ENCODE data around the gene C19orf25.
A peak's percentile ranks its signal among the peaks of the same experiment; 100 is the strongest.
"Not testable (repeated sequence)": the region's sequence is repeated elsewhere in the genome, so short reads cannot be mapped to it uniquely, and the experiment has no call there.

C19orf25 gene

DNA sequence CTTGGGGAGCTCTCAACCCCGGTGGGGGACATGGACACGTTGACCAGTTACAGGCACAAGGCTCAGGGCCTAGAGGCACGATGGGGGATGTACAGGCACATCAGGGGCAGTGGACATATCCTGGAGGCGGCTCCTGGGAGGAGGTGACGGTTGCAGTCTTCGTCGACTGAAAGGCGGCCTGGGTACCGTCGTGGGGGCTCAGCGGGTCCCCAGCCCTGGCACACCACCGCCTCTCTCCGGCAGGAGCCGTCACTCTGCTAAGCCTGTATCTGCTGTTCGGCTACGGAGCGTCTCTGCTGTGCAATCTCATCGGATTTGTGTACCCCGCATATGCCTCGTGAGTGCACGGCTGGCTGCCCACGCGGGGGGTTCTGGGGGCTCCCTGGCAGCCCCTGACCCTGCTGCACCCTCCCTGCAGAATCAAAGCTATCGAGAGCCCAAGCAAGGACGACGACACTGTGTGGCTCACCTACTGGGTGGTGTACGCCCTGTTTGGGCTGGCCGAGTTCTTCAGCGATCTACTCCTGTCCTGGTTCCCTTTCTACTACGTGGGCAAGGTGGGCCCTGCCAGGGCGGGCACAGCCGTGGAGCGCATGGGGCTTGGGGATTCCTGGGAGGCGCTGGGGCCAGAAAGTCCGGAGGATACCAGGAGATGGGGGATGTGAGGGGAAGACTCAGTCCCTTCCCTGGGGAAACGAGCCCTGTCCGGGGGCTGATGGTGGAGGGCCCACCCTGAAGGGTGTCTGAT, 16.2 kb upstream of the C19orf25 start:
- DNase-seq, result no peak

DNA sequence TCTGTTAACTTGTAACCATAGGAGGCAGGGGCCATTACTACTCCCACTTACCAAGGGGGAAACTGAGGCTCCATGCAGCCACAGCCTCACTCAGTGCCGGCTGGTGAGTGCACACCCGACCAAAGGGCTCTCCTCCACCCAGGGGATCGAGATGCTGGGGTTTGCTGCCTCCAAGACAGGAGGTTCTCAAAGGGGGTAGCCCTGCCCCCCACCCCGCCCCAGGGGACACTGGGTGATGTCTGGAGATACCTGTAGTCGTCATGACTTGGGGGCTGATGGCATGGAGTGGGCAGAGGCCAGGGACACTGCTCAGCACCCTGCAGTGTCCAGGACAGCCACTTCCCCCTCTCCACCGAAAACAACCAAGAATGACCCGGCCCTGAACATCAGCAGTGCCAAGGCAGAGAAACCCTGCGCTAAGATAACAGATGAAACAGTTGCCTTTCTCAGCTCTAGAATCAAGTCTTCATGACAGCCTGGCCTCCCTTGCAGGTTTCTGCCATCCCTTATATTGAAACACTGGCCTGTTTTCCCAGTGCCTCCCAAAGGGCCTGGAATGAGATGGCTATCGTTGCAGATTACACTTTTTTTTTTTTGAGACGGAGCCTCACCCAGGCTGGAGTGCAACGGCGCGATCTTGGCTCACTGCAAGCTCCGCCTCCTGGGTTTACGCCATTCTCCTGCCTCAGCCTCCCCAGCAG, 15.2 kb upstream of the C19orf25 start:
- DNase-seq, result no peak

DNA sequence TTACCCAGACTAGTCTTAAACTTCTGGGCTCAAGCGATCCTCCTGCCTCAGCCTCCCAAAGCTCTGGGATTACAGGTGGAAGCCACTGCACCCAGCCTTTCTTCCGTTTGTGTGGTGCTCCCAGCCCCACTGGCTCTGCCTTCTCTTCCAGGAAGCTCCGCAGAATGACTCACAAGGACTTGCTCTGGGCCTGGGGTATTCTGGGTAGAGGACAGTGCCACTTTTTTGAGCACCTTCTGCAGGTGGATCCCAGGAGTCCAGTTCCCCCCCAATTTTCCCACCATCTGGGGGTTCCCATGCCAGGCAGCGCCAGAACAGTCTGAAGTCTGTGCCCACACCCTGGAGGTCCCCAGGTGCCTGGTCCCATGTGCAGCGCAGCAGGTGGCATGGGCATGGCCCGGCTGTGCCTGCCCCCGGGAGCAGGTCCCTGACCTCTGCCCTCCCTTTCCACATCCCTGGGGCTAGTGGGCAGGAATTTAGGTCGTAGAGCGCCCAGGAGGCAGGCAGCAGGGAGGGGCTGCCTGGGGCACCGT, 13.5 kb upstream of the C19orf25 start:
- no peak for DNase-seq

DNA sequence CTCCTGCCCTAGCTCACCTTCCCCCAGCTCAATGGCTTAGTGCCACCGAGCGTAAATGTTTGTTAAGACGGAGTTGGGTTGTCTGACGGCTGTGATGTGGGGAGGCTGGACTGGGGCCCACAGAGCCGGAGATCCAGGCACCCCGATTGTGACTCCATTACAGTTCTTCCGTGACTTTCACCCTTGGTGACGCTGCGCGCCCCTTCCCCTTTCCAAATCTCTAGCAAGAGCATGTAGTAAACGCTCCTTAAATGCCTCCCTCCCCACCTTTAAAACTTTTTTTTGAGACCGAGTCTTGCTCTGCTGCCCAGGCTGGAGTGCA, 12.8 kb upstream of the C19orf25 start:
- DNase-seq, result no peak

DNA sequence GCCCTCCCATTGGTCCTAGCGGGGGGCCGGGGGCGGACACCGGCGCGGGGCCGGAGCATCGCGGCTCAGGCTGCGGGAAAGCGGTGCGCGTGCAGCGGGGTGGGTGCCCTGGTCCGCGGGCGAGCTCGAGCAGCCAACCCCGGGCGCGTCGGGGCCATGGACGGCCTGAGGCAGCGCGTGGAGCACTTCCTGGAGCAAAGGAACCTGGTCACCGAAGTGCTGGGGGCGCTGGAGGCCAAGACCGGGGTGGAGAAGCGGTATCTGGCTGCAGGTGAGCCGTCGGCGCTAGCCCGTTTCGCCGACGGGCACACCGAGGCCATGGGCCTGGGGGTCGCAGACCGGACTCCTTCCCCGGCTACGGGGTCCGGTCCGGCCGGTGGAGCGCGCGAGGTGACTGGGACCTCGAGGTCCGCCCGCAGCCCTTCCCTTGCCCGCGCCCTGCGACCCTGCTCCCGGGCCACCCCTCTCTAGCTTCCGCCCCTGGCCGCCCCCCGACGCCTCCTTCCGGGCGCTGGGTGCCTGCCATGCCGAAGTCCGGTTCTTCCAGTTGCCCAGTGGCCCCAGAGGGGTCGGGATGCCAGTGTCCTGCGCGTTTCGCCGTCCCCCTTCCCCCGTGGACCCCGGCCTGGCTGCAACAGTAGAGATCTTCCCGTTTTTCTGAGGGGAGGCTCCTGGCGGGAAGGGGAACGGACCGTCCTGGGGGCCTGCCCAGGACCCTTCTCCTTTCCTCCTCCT, 12.3 kb upstream of the C19orf25 start, which contains the start of gene REEP6:
Gene REEP6 (plus strand): TSS at position 68 of the 735 bp plus-strand sequence. CDS start 89 bp downstream, at position 157.
- no peak for DNase-seq

DNA sequence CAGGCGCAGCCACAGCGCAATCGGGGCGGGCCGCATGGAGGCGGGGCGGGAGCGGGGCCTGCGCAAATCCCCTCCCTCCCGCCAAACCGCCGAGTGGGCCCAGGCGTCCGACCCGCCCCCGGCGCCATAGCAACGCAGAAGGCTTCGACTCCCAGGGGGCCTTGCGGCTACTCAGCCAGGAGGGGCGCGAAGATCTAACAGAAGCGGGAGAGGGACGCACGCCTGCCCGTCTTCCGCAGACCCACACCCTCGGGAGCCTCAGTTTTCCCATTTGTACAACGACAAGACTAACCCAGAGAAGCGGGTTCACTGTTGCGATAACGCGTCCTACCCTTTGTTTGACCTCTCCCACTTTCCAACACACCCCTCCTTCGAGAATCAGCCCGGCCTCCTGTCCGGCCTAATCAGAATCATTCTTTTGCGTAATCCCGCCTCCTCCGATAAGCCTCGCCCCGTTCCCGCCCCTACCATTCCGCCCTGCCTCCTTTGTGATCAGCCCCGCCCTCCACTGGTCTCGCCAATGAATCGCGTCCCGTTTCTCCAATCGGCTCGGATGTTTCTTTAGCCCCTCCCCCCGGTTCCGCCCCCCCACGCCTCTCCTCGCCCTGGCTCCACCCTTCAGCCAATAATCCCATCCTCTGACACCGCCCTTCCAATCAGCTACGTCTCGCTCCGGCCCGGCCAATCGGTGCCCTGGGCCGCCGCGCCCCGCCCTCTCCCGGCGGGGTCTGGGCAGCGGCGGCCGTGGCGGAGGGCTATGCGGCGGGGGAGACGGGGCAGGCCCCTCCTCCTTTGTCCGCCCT, 11.5 kb upstream of the C19orf25 start, which contains the start of gene PCSK4:
Gene PCSK4 (minus strand): TSS at position 40 of the 803 bp plus-strand sequence. CDS start 4 bp downstream, at position 36.
- DNase-seq, result peak; percentile 95

DNA sequence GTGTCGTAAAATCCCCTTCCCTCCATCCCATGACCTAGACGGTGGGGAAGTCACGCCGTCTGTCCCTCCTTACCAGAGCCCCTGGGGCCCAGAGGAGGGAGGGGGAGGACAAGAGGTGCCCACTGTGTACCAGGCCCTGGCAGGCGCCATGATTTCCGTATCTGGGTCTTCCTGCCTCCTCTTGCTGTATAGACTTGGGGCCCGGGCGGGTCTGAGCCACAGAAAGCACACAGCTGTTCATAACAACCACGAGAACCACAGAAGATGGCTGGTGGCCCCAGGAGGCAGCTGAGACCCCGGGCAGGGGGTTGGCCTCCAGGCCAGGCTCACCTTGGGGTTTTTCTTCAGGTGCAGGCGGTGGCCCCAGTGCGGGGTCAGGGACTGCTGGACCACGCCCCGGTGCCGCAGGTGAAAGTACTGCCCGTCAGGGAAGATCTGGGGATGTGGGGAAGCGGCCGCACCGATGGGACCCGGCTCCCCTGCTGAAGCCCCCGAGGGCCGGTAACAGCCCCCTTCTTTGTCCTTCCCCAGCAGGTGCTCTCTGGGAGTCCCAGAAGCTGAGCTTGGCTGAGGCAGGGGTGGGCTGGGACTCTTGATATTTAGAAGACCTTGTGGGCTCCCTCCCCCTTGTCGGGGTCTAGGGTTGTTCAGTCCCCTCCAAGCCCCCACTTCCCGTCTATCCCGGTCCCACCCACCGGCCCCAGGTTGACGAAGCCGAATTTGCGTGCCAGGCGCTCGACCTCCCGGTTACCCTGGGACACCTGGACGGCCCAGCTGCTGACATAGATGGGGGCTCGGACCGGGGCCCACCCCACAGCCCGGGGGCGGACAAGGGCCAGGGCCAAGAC, 10.7 kb upstream of the C19orf25 start:
- no peak for DNase-seq

DNA sequence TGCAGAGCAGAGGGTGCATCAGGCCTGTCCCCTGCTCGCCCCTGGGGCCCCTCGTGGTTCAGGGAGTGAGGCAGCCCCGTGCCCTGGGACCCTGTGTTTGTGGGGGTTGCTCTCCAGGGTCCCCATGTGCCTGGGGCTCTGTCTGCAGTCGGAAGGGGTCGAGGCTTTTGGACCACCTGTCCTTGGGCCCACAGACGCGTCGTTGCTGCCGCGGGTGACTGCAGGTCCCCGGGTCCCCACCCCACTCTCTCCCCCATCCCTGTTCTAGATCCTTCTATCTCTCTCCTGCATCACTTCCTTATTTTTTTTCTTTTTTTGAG, 9.2 kb upstream of the C19orf25 start:
- DNase-seq, result no peak

DNA sequence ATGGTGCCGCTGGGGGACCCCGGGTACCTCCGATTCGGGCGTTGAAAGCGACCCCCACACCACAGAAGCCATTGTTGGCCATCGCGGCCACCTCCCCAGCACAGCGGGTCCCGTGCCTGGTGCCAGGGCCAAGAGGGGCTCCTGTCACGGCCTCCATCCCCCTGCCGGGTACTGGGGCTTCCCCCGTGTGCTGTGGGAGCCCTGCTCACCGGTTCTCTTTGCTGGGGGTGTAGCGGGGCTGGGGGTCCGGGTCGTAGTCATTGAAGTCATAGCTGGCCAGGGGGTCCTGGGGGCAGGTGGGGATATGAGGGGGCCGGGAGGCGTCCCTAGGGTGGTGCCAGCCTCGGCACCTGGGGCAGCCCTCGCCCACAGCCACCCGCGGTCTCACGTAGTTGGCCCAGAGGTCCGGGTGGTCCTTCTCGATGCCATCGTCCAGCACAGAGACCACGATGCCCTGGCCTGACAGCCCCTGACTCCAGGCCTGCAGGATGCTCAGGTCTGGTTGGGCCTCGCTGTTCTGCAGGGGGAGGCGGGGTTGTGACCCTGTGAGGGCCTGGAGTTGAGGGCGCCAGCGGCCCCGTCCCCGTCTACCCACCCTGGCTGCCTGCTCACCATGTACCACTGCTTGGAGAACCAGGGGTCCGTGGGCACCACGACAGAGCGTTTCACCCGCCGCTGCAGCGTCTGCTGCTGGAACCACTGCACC, 8.7 kb upstream of the C19orf25 start:
- no peak for DNase-seq

DNA sequence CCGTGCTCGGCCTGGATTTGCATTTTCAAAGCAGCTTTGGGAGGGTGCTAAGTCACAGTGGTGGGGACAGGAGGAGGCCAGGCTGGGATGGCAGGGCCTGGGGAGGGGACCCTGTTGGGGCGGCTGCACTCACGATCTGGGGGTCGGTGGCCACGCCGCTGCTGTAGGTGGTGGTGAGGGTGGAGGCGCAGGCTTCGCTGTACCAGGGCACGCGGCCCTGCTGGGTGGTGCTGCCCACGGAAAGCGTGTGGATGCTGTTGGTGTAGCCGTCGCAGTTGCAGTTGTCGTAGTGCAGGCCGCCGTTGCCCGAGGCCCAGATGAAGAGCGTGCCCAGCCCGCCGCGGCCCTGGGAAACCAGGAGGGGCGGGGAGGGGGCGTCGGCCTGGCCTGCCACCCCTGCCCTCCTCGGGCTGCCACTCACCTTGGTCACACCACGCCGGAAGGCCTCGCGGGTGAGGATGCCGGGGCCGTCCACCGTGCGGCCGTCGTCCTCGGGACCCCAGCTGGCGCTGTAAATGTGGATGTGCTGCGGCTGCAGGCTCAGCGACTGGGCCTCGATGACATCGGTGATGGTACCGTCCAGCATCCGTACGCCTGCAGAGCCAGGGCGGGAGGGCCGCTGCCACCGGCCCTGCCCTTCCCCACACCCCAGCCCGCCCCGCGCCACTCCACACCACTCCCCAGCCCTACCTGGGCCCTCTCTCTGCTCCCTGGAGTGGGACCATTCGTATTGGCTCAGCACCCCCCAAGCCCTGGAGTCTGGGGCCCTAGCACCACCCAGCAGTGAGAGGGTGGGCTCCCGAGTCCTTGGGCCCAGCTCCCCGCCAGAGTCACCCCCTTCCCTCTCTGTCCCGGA, 7.9 kb upstream of the C19orf25 start:
- DNase-seq, result no peak

DNA sequence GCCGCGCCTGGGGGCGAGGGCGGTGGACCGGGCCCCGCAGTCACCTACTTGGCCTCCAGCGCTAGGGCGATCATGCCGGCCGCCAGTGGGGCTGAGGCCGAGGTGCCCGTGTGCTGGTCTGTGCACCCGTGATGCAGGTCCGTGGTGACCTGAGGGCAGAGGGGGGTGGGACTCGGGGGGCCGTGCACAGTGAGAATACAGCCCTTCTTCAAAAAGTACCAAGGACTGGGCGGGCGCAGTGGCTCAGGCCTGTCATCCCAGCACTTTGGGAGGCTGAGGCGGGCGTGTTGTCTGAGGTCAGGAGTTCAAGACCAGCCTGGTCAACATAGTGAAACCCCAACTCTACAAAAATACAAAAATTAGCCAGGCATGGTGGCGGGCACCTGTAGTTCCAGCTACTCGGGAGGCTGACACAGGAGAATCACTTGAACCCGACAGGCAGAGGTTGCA, 5.0 kb upstream of the C19orf25 start:
- no peak for DNase-seq

DNA sequence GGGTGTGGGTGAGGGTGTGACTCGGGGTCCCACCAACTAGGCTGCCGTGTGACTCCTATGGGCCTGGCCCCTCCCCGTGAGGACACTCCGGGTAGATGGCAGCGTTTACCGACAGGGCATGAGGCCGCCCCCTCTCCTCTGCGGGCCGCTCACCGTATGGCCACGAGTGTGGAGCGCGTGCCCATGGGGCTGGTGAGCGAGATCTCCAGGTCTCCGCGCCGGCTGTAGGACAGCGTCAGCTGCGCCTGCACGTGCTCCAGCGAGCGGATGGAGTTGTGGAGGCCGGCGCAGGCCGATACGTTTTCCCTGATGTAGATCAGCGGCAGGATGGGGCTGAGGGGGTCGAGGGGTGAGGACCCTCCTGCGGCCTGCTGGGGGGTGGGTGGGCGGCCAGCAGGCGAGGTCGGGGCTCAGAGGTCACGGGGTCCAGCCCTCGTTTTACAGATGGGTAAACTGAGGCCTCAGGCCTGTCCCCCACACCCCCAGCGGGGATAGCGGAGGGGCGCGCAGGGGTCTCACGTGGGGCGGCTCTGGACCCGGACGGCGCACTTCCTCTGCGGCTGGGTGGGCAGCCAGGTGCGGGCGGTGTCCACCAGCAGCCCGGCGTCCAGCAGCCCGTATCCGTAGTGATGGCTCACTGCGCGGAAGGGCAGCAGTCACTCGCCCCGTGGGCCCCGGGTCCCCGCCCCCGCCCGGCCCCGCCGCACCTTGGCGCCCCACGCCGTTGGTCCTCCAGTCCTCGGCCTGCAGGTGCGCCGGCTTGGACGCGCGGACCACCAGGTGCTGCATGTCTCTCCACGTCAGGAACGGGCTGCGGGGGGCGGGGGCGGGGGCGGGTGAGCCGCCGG, 4.3 kb upstream of the C19orf25 start:
- no peak for DNase-seq

DNA sequence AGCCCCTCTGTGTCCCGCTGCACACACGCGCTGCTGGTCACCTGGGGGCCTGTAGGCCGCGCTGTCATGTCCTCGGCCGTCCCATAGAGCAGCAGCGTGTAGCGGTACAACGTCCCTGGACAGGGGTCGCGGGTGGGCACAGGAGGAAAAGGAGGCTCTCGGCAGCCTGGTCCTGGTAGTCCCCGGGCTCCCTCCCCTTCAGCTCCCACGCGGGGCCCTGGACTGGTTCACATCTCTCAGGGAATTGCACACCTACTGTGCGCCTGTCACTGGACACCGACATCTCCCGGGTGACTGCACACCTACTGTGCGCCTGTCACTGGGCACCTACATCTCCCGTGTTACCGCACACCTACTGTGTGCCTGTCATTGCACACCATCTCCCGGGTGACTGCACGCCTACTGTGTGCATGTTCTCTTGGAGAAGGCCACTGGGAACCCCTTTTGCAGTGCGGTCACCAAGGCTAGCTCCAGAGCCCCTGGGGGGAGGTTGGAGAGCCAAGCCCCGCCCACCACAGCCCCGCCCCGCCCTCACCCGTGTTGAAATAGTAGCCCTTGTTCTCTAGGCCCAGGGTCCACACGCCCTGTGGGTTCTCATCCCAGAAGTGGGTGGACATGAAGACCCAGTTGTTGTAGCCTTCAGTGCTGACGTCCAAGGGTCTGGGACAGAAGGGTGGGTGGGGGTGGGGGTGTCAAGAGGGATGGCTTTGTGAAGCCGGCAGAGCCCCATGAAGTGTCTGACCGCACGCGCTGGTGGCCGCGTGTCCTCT, 3.5 kb upstream of the C19orf25 start:
- no peak for DNase-seq

DNA sequence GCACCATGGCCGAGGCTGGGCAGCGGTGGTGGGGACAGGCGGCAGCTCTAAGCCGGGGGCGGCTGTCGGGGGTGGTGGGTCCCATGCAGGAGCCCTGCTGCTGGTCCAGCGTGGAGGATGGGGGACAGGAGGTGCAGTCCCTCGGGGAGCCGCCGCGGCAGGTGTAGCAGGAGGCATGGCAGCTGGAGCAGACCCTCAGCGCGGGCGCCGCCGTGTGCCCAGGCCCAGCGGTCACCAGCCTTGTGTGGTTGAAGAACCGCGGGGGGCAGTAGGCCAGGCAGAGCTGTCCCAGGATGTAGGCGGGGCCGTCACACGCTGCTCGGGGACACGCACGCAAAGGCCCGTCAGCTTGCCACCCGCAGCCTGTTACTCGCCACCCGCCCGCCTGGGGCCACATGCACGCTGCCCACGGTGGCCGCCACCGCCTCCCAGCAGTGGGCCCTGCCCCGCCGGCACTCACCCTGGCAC, 2.9 kb upstream of the C19orf25 start:
- no peak for DNase-seq

DNA sequence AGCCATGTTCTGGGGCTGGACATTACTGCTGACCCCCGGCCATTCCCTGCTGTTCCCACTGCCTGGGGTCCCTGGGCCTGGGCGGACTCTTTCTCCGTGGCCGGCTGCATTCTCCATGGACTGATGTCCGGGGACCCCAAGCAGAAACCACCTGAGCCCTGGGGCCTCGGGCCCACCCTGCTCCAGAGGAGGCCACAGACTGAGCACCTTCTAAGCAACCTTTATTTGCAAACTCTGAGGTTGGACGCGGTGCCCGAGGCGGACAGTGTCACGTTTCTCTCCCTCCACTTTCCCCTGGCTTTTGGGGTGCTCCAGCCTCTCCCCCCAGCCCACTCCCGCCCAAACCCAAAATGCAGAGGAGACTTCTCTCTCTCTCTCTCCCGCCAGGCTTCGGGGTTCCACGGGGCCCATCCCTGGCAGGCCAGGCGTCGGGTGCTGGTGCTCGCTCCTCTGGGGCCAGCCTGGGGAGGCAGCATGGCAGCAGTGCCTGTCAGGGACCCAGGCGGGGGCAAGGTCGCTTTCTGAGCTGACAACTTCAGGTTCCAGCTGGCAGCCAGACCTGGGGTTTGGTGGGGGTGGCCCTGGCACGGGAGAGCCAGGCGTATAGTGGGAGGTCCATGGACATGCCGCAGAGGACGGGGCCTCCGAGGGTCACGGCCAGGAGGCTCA, 2.3 kb upstream of the C19orf25 start:
- no peak for DNase-seq

DNA sequence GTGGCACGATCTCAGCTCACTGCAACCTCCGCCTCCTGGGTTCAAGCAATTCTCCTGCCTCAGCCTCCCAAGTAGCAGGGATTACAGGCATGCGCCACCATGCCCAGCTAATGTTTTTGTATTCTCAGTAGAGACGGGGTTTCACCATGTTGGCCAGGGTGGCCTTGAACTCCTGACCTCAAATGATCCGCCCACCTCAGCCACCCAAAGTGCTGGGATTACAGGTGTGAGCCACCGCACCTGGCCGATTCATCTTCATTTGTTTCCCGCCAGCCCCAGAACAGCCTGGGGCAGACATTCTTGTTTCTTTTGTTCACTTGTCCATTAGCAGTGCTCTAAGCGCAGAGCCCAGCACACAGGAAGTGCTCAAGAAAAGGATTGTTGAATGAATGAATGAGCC, 2.0 kb downstream of the C19orf25 start:
- DNase-seq, result not testable (repeated sequence)

DNA sequence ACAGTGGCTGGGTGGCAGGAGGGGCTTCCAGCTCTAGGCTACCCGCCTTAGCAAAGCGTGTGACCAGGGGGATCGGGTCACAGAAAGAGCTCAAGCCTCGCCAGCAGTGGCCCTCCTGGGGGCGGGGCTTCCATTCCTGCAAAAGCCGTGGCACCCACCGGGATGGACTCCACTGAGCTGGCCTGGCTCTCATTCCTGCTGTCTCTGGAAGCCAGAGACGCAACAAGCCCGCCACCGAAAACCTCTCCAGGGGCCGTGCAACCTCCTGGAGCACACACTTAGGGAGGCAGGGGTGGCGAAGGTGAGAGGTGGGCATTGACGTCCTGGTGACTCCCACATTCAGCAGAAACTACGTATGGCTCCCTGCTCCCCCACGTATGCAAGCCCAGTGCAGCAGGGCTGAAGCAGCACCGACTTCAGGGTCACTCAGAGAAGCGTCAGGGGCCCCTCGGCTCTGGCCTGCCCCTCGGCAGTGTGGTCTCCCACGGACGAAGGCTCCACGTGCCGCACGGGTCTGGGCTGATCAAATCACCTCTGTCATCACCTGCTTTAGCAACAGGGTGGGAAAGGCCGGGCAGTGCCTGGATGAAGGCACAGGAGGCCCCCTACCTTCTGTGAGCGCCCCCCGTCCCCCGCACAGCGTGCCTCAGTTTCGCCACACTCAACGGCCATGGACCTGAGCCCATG, 3.1 kb downstream of the C19orf25 start:
- DNase-seq, result no peak

All from NCI-H524 treated with DMSO at 0.1 percent for 48 hours (cell line).